H9 (cell line): ENCODE data around the gene DEDD2. TPM values are rescaled to one million over a fixed set of nuclear protein-coding genes. Genes with fewer than 3 reads are reported as not detected.

Source experiments
- DNase-seq: peaks from one replicate; pipeline ENCODE4 v3.0.0-alpha.2; 2017
- H2AFZ ChIP-seq: one replicate; pipeline ENCODE4 v1.6.1; 2013; ENCODE audit warnings: mild to moderate bottlenecking, low read length, control low read depth, moderate library complexity
- H2AK5ac ChIP-seq: 2 replicates; pipeline ENCODE4 v1.6.1; 2013; ENCODE audit warnings: low read length, control low read depth, mixed read lengths; ENCODE audit not compliant: insufficient read length
- H2BK120ac ChIP-seq: one replicate; pipeline ENCODE4 v1.6.1; 2013; ENCODE audit warnings: low read depth, mild to moderate bottlenecking, low read length, control low read depth, inconsistent platforms; ENCODE audit not compliant: poor library complexity, severe bottlenecking
- H2BK12ac ChIP-seq: 2 replicates; pipeline ENCODE4 v1.6.1; 2013; ENCODE audit warnings: low read length, control low read depth, mixed read lengths, low read depth; ENCODE audit not compliant: insufficient read length
- H2BK15ac ChIP-seq: 2 replicates; pipeline ENCODE4 v1.6.1; 2013; ENCODE audit warnings: low read depth, low read length, control low read depth
- H2BK20ac ChIP-seq: one replicate; pipeline ENCODE4 v1.6.1; 2013; ENCODE audit warnings: low read depth, mild to moderate bottlenecking, low read length, control low read depth, inconsistent platforms; ENCODE audit not compliant: poor library complexity, severe bottlenecking
- H2BK5ac ChIP-seq: 2 replicates; pipeline ENCODE4 v1.6.1; 2013; ENCODE audit warnings: low read length, control low read depth, mixed read lengths; ENCODE audit not compliant: insufficient read length
- H3K14ac ChIP-seq: 2 replicates; pipeline ENCODE4 v1.6.1; 2013; ENCODE audit warnings: low read length, control low read depth; ENCODE audit not compliant: insufficient read depth
- H3K18ac ChIP-seq: 2 replicates; pipeline ENCODE4 v1.6.1; 2013; ENCODE audit warnings: low read depth, mild to moderate bottlenecking, mixed read lengths, low read length, control low read depth; ENCODE audit not compliant: insufficient read length
- H3K23ac ChIP-seq: 2 replicates; pipeline ENCODE4 v1.6.1; 2013; ENCODE audit warnings: low read length, control low read depth, mixed read lengths, low read depth; ENCODE audit not compliant: insufficient read length
- H3K23me2 ChIP-seq: 2 replicates; pipeline ENCODE4 v1.6.1; 2013; ENCODE audit warnings: low read depth, mild to moderate bottlenecking, mixed read lengths, low read length, control low read depth; ENCODE audit not compliant: insufficient read length, poor library complexity, severe bottlenecking
- H3K27ac ChIP-seq: 2 replicates; pipeline ENCODE4 v1.5.1; 2013; ENCODE audit warnings: low read length, control low read depth, mixed read lengths, low read depth; ENCODE audit not compliant: insufficient read length
- H3K27me3 ChIP-seq: 2 replicates; pipeline ENCODE4 v1.6.1; 2013; ENCODE audit warnings: low read length, control low read depth, inconsistent platforms; ENCODE audit not compliant: insufficient read depth
- H3K4ac ChIP-seq: 2 replicates; pipeline ENCODE4 v1.6.1; 2013; ENCODE audit warnings: low read depth, mild to moderate bottlenecking, control low read depth, inconsistent platforms, low read length, moderate library complexity
- H3K4me1 ChIP-seq: 2 replicates; pipeline ENCODE4 v1.6.1; 2013; ENCODE audit warnings: low read length, control low read depth, inconsistent platforms; ENCODE audit not compliant: insufficient read depth
- H3K4me2 ChIP-seq: 2 replicates; pipeline ENCODE4 v1.6.1; 2013; ENCODE audit warnings: low read length, control low read depth, mixed read lengths; ENCODE audit not compliant: insufficient read length, insufficient read depth
- H3K56ac ChIP-seq: 2 replicates; pipeline ENCODE4 v1.6.1; 2013; ENCODE audit warnings: low read depth, mild to moderate bottlenecking, mixed read lengths, low read length, control low read depth; ENCODE audit not compliant: insufficient read length
- H3K79me1 ChIP-seq: 2 replicates; pipeline ENCODE4 v1.6.1; 2013; ENCODE audit warnings: low read depth, mild to moderate bottlenecking, moderate library complexity, low read length, control low read depth, inconsistent platforms; ENCODE audit not compliant: insufficient read depth, poor library complexity, severe bottlenecking
- H3K79me2 ChIP-seq: 2 replicates; pipeline ENCODE4 v1.6.1; 2013; ENCODE audit warnings: low read length, control low read depth, inconsistent platforms; ENCODE audit not compliant: insufficient read depth
- H3K9ac ChIP-seq: 2 replicates; pipeline ENCODE4 v1.6.1; 2013; ENCODE audit warnings: low read length, control low read depth, mixed read lengths; ENCODE audit not compliant: insufficient read length; ENCODE audit errors: extremely low read depth
- H3K9me3 ChIP-seq: one replicate; pipeline ENCODE4 v1.6.1; 2013; ENCODE audit warnings: low read depth, low read length, inconsistent platforms; ENCODE audit not compliant: control insufficient read depth
- H3T11ph ChIP-seq: one replicate; pipeline ENCODE4 v1.6.1; 2013; ENCODE audit warnings: mild to moderate bottlenecking, low read length, control low read depth, inconsistent platforms
- H4K20me1 ChIP-seq: one replicate; pipeline ENCODE4 v1.6.1; 2013; ENCODE audit not compliant: control insufficient read depth, insufficient read length, insufficient read depth
- H4K5ac ChIP-seq: 2 replicates; pipeline ENCODE4 v1.6.1; 2013; ENCODE audit warnings: low read depth, mild to moderate bottlenecking, mixed read lengths, low read length, control low read depth; ENCODE audit not compliant: insufficient read length
- H4K8ac ChIP-seq: replicated peaks from 2 replicates; pipeline ENCODE4 v1.6.1; 2013; ENCODE audit warnings: low read length, control low read depth, mixed read lengths, low read depth; ENCODE audit not compliant: insufficient read length
- H4K91ac ChIP-seq: 2 replicates; pipeline ENCODE4 v1.6.1; 2013; ENCODE audit warnings: low read depth, mild to moderate bottlenecking, moderate library complexity, mixed read lengths, low read length, control low read depth; ENCODE audit not compliant: insufficient read length
- H3K27ac Mint-ChIP-seq, 3 experiments: 2 replicates in 2 of 3; 3 replicates in 1 of 3; pipeline ENCODE4 v1.8.0; 2020 to 2021; ENCODE audit warnings: mixed read lengths in 3 of 3, mild to moderate bottlenecking in 1 of 3, moderate library complexity in 1 of 3
- H3K27me3 Mint-ChIP-seq: 2 replicates; pipeline ENCODE4 v1.8.0; 2021; ENCODE audit warnings: low read depth, mild to moderate bottlenecking, moderate library complexity, mixed read lengths
- H3K36me3 Mint-ChIP-seq, 3 experiments: 2 replicates in 2 of 3; 3 replicates in 1 of 3; pipeline ENCODE4 v1.8.0; 2020 to 2021; ENCODE audit warnings: low read depth in 3 of 3, mixed read lengths in 3 of 3; ENCODE audit not compliant: insufficient read depth in 1 of 3
- H3K4me1 Mint-ChIP-seq, 2 experiments: 2 replicates each; pipeline ENCODE4 v1.8.0; 2020; ENCODE audit warnings: mixed read lengths in 2 of 2
- H3K4me3 Mint-ChIP-seq, 2 experiments: 2 replicates in 1 of 2; 3 replicates in 1 of 2; pipeline ENCODE4 v1.8.0; 2020 to 2021; ENCODE audit warnings: mild to moderate bottlenecking in 2 of 2, mixed read lengths in 2 of 2, moderate library complexity in 1 of 2
- H3K9me3 Mint-ChIP-seq, 2 experiments: 2 replicates in 1 of 2; 3 replicates in 1 of 2; pipeline ENCODE4 v1.8.0; 2020; ENCODE audit warnings: mild to moderate bottlenecking in 2 of 2, mixed read lengths in 2 of 2, moderate library complexity in 1 of 2
- CTCF ChIP-seq: fragments of 200-600 bp; sonication (generic); conservative IDR thresholded peaks from 3 replicates; pipeline ENCODE4 v1.8.0; 2021; ENCODE audit warnings: antibody characterized with exemption, mild to moderate bottlenecking
- WGBS: extraction: QIAGEN DNeasy Blood & Tissue Kit; methylation state at CpG from one replicate; pipeline ENCODE4 v1.1.7; 2013; ENCODE audit warnings: missing lambda C conversion rate, low lambda C conversion rate, mixed read lengths; ENCODE audit not compliant: insufficient read length; ENCODE audit errors: extremely low coverage; 5-methylcytosine and 5-hydroxymethylcytosine counted together
- total RNA-seq: library from RNA; stranded (reverse); gene quantifications from 2 replicates; pipeline ENCODE4 v1.2.1, GENCODE V29; 2021

The DEDD2 gene
- total RNA-seq, 1 experiment from 2014 or later: 32.3 TPM

- no peaks in the 10 kb centered on the region for H3K4me1 ChIP-seq
- H3K27ac ChIP-seq: no peak overlapping the region
- no peak overlapping the region for H2BK20ac ChIP-seq
- no peak overlapping the region for H3K14ac ChIP-seq
- Mint-ChIP-seq H3K9me3 (no peaks in the 10 kb centered on the region; a peak in 1 of 5 replicates), H3K36me3 (no peaks in the 10 kb centered on the region; a peak in 1 of 7 replicates), H3K27ac (no peak overlapping the region), H3K4me1 (peaks cover 0 to 7% of the 10 kb centered on the region in 2 experiments; a peak in 2 of 4 replicates), H3K27me3 (peaks cover 71% of the 10 kb centered on the region), H3K4me3 (no peak overlapping the region)
- H2AFZ ChIP-seq: no peak overlapping the region
- H3K79me1 ChIP-seq: no peaks in the 10 kb centered on the region
- no peak overlapping the region for H3T11ph ChIP-seq
- no peaks in the 10 kb centered on the region for H4K20me1 ChIP-seq
- no peak for TF ChIP-seq CTCF
- H3K18ac ChIP-seq: no peak overlapping the region
- no peak overlapping the region for H4K8ac ChIP-seq
- no peak overlapping the region for H4K5ac ChIP-seq
- no peak overlapping the region for H2BK5ac ChIP-seq
- no CpG with 5 or more reads among the region's 2 CpGs for WGBS
- no peak overlapping the region for H3K4ac ChIP-seq
- no peak overlapping the region for H2BK15ac ChIP-seq
- H3K9me3 ChIP-seq: no peaks in the 10 kb centered on the region
- no peak overlapping the region for H2BK120ac ChIP-seq
- H3K9ac ChIP-seq: no peak overlapping the region
- H2BK12ac ChIP-seq: no peak overlapping the region
- H3K23ac ChIP-seq: no peak overlapping the region
- no peaks in the 10 kb centered on the region for H3K27me3 ChIP-seq
- H2AK5ac ChIP-seq: no peak overlapping the region
- no peaks in the 10 kb centered on the region for H3K23me2 ChIP-seq
- no peak overlapping the region for H4K91ac ChIP-seq
- H3K56ac ChIP-seq: no peak overlapping the region
- DNase-seq: no peak
- no peaks in the 10 kb centered on the region for H3K79me2 ChIP-seq
- no peak overlapping the region for H3K4me2 ChIP-seq
Measured at GRCh38 chr19:42165146-42165545, 52.3 kb downstream of the DEDD2 start.
